ENCODE measurements around the gene HES7. TPM values are rescaled to one million over a fixed set of nuclear protein-coding genes. Genes with fewer than 3 reads are reported as not detected.
A peak's percentile ranks its signal among the peaks of the same experiment; 100 is the strongest.

Gene HES7
- total RNA-seq, 2 donors from 2014 or later: 0.34 TPM; not detected in 1

- intact Hi-C loops (cut with DNase I): loop anchor here (10.0 kb wide), 1 partner anchor 310 kb away; no protein-coding TSS in a partner anchor
- DNase-seq (ENCODE audit: low spot score): no peak
- H3K9me3 ChIP-seq: no peaks in the 10 kb centered on the region
- H3K27ac ChIP-seq: peak overlapping the region; percentile 100
- 2% methylated on average over 11 of the region's 11 CpGs for WGBS
- peak overlapping the region; percentile 71 to 95 for H3K4me3 ChIP-seq
- H3K4me1 ChIP-seq (replicated peaks): peaks cover 18% of the 10 kb centered on the region
- no peaks in the 10 kb centered on the region for H3K27me3 ChIP-seq (replicated peaks; ENCODE audit: insufficient read depth)
- peaks cover 5 to 16% of the 10 kb centered on the region in 2 donors for H3K36me3 ChIP-seq
- TF ChIP-seq POLR2A (IDR thresholded peaks at IDR 0.05): no peak
- no peak for TF ChIP-seq POLR2AphosphoS5 (IDR thresholded peaks at IDR 0.05)
- no peak for TF ChIP-seq CTCF (IDR thresholded peaks at IDR 0.05)
Observed at GRCh38 chr17:8154608-8155155, 30.8 kb upstream of the HES7 start.

GRCh38 chr17:8153957-8154607, 30.2 kb upstream of the HES7 start:
- no peaks in the 10 kb centered on the region for H3K27me3 ChIP-seq (replicated peaks; ENCODE audit: insufficient read depth)
- DNase-seq (ENCODE audit: low spot score): peak; percentile 100
- peak overlapping the region; percentile 71 to 95 for H3K4me3 ChIP-seq
- peak overlapping the region; percentile 100 for H3K27ac ChIP-seq
- peaks cover 11 to 18% of the 10 kb centered on the region in 2 donors for H3K36me3 ChIP-seq
- intact Hi-C loops (cut with DNase I): loop anchor here (10.0 kb wide), 1 partner anchor 309 kb away; no protein-coding TSS in a partner anchor
- H3K4me1 ChIP-seq (replicated peaks): peaks cover 17% of the 10 kb centered on the region
- peak; percentile 78 for TF ChIP-seq POLR2A (IDR thresholded peaks at IDR 0.05)
- TF ChIP-seq CTCF (IDR thresholded peaks at IDR 0.05): peak in 2 of 4 experiments; percentile 8 to 13
- peak; percentile 100 for TF ChIP-seq POLR2AphosphoS5 (IDR thresholded peaks at IDR 0.05)
- H3K9me3 ChIP-seq: no peaks in the 10 kb centered on the region
- WGBS: 2% methylated on average over 22 of the region's 22 CpGs

- Histone ChIP-seq H3K4me1 (replicated peaks) (peaks cover 17% of the 10 kb centered on the region), H3K4me3 (peak overlapping the region; percentile 71 to 95), H3K27ac (peak overlapping the region; percentile 100), H3K9me3 (no peaks in the 10 kb centered on the region), H3K27me3 (replicated peaks; ENCODE audit: insufficient read depth) (no peaks in the 10 kb centered on the region), H3K36me3 (peaks cover 13 to 22% of the 10 kb centered on the region in 2 donors)
- TF ChIP-seq POLR2A (IDR thresholded peaks at IDR 0.05): peak; percentile 52
- no peak for TF ChIP-seq CTCF (IDR thresholded peaks at IDR 0.05)
- peak; percentile 47 for TF ChIP-seq POLR2AphosphoS5 (IDR thresholded peaks at IDR 0.05)
- intact Hi-C loops (cut with DNase I): loop anchor here (10.0 kb wide), 1 partner anchor 309 kb away; no protein-coding TSS in a partner anchor
- DNase-seq (ENCODE audit: low spot score): no peak
- WGBS: 17% methylated on average over 13 of the region's 13 CpGs
Observed at GRCh38 chr17:8153525-8153956, 29.6 kb upstream of the HES7 start.

GRCh38 chr17:8153031-8153451, 29.1 kb upstream of the HES7 start:
- Histone ChIP-seq H3K27ac (peak overlapping the region; percentile 100), H3K9me3 (no peaks in the 10 kb centered on the region), H3K4me1 (replicated peaks) (peaks cover 17% of the 10 kb centered on the region), H3K27me3 (replicated peaks; ENCODE audit: insufficient read depth) (no peaks in the 10 kb centered on the region), H3K4me3 (peak overlapping the region; percentile 51 to 95), H3K36me3 (peaks cover 18 to 27% of the 10 kb centered on the region in 2 donors)
- TF ChIP-seq POLR2A (IDR thresholded peaks at IDR 0.05) (no peak), CTCF (IDR thresholded peaks at IDR 0.05) (no peak), POLR2AphosphoS5 (IDR thresholded peaks at IDR 0.05) (no peak)
- intact Hi-C loops (cut with DNase I): loop anchor here (10.0 kb wide), 1 partner anchor 308 kb away; no protein-coding TSS in a partner anchor
- DNase-seq (ENCODE audit: low spot score): no peak
- WGBS: 74% methylated on average over 7 of the region's 7 CpGs
